ENCODE measurements around the gene DNPH1.

DNA sequence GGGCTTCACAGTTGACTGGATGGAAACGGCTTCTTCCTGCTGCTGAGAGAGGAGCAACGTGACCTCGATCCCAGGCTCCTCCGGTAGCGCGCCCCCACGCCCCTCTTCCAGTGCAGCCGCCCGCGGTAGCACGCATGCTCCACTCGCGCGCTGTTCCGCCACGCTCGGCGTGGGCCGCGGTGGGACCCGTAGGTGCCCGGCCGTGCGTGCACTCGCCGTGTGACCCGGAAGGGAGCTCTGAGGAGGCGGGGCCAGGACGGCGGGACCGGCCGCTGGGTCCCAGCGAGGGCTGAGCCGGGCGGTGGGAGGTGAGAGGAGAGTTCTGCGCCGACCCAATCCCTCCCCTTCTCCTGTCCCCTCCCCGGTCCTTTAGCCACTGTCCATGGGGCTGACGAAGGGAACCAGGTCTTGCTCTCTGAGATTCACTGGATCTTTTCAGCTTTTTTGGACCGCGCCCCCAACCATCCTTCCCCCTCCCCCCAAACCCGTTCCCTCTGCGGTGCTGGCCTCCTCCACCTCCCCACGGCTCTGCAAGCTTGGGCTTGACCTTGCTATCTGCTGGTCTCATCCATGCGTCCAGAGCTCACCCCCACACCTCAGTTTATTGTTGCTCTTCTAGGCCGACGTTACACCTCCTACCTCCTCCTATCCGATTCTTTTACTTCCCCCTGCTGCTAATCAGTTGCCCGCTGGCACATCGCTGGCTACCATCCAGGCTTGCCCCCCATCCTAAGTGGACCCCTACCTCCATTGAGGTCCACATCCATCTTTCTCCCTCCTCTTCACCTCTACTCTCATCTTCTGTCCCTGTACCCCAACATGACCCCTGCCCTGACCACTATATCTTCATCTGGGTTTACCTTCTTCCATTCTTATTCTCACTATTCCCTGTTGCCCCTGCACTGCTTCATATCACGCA, 47.1 kb downstream of the DNPH1 start, which contains the start of gene CUL9:
- TF ChIP-seq, protein P1, sequence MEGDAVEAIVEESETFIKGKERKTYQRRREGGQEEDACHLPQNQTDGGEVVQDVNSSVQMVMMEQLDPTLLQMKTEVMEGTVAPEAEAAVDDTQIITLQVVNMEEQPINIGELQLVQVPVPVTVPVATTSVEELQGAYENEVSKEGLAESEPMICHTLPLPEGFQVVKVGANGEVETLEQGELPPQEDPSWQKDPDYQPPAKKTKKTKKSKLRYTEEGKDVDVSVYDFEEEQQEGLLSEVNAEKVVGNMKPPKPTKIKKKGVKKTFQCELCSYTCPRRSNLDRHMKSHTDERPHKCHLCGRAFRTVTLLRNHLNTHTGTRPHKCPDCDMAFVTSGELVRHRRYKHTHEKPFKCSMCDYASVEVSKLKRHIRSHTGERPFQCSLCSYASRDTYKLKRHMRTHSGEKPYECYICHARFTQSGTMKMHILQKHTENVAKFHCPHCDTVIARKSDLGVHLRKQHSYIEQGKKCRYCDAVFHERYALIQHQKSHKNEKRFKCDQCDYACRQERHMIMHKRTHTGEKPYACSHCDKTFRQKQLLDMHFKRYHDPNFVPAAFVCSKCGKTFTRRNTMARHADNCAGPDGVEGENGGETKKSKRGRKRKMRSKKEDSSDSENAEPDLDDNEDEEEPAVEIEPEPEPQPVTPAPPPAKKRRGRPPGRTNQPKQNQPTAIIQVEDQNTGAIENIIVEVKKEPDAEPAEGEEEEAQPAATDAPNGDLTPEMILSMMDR (IDR thresholded peaks at IDR 0.05; ENCODE audit: extremely low read depth in 1 of 2, insufficient read depth in 1 of 2, low read depth in 1 of 2, low read length in 2 of 2): no peak
- peak; percentile 92 for TF ChIP-seq POLR2A (IDR thresholded peaks at IDR 0.05; ENCODE audit: low read depth, low read length)
- TF ChIP-seq, protein P2, sequence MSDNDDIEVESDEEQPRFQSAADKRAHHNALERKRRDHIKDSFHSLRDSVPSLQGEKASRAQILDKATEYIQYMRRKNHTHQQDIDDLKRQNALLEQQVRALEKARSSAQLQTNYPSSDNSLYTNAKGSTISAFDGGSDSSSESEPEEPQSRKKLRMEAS (IDR thresholded peaks at IDR 0.05; ENCODE audit: insufficient read depth, insufficient read length): no peak
